Stromal cell of bone marrow (primary cell): Measurements from ENCODE around the gene OTULIN.
A peak's percentile ranks its signal among the peaks of the same experiment; 100 is the strongest.

Experiments
- DNase-seq: peaks from one replicate; pipeline ENCODE4 v3.0.0-alpha.2; 2012; ENCODE audit warnings: low read depth

The OTULIN gene

DNA sequence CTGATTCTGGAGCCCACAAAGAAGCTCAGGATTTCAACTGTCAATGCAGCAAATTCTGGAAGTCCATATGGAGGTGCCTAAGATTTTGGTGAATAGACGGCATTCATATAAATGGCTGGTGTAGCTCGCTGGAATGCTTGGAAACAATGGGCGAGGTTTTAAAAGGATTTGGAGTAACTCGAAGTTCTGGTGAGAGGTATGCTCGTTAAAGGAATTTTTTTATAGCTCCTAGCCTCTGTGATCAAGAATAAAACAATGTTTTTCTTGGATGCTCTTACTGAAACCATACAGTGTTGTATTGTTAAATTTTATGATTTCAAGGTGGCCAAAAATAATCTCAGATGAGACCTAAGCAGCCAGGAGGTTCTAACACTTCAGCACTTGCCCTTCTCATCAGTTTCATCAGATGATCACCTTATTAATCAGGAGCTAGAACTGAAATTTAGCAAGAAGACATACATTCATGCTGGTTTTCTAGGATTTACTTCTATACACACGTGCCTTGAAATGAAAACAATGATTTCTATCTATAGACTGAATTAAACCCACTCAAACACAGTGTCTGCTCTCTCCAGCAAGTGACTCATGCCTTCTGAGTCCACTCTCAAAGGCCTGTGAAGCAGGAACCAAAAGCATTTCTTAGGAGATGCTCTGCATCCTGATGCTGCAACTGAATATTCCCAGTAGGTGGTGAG is 79.2 kb downstream of the OTULIN start:
- DNase-seq = peak; percentile 30

DNA sequence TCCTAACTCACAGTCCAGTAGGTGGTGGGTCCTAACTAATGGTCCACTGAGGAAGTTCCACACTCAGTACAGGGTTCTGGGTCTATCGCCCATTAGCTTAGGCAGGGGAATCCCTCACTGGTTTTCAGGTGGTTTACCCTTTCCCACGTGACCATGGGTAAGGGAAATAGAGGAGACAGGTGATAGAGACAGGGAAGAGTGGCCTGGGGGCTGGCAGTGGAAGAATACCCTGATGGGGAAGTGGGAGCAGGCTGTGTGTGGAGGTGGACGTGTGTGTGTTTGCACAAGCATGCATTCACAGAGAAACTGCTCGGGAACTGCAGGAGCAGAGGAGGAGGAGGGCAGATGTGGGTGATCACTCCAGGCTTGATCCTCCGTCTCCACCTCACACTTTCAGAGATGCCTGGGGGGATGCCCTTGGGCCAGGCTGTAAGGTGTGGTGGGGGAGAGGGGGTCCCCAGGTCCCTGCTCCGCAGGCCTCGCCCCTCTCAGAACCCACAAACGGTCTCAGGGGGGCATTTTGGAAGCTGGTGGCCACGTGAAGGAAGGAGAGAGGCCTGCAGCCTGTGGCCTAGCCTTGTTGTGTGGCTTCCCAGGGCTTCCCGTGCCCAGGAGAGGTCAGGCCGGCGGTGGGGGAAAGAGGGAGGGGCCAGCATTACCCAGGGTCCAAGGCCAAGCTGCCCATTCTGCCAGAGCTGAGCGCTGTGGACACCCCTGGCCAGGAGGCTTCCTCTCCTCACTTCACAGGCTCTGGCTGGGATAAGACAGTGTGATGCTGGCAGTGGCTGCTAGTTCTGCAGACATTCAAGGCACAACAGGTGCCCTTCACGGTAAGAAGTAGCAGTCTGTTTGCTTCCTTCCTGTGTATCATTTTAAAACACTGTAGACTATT is 80.0 kb downstream of the OTULIN start:
- no peak for DNase-seq

DNA sequence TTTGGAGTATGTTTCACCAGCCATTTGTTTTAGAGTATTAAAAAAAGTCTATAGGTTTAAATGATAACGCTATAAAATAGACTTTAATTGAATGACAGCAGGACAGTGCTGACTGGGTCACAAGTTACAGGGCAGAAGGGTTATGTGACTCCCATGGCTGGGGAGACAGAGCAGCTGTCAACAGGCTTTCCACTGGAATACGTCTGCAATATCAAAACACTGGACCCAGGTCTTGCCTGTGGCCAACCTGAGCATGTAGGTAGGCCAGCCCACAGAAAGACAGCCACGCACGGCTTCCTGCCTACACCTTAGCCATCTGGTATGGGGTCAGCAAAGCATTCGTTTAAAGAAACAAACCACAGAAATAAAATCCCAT is 80.7 kb downstream of the OTULIN start:
- no peak for DNase-seq

DNA sequence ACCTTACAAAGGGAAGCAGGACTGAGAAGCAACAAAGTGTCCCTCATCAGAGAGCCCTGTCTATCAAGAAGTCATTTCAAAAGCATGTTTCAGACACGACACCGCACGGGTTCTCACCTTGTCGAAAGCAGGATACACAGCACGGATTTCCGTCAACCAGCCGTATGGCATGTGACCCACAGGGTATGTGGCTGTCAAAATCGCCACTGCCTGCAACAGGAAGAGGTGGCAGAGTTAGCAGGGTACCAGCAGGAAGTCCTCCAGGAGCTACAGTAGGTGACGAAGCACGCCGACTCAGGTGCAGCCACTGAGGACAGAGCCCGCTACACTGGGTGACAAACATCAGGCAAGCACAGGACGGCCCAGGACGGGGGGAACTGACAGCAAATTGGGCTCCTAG is 81.2 kb downstream of the OTULIN start:
- no peak for DNase-seq

DNA sequence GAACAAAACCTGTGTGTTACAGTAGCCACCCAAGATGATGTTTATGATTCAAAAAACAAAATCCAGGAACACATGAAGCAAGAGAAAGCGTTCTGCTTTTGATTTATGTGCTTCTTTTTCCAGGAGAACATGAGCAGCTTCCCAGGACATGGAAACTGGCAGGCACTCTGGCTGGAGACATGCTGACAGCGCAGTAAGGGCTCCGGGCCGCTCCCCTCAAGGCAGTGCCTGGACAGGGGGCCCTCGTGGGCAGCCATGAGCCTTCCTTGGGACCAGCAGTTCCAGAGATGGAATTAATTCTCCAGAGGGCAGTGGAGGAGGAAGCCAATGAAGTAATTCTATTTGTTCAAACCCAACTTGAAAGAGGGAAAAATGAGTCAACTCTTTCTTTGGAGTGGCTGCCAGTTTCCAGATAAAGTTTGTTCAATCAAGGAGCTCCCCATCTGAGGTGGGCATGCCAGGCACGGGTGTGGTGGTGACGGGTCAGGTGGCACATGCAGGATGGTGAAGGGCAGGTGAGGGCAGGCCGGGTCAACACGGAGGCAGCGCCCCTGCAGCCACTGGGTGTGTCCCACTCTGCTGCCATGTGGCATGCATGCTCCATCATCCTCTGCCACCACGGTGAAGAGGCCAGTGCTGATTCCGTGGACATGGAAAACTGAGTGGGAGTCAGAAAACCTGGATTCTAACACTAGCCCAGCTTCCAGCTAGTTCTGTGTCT is 83.8 kb downstream of the OTULIN start:
- DNase-seq = peak; percentile 43
